Measurements from ENCODE around the gene PAK3.

DNA sequence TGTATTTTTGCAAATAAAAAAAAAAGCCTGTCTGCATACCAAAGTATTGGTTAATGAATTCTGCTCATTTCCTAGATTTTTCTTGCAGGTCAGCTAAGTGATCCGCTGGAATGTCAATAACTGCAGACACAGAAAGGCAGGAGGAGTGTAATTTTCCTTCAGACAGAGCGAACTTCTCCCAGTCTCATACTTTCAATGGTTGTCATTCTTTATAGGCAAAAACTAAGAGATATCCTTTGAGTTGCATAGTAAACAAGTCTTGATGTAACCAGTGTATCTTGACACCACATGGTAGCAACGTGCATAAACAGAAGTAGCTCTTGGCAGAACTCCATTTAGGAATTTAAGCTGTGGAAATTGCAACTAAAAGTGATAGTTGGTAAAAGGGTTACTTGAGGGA, 166.1 kb downstream of the PAK3 start:
- TF ChIP-seq CTCF (IDR thresholded peaks at IDR 0.05; ENCODE audit: extremely low read depth in 1 of 2, insufficient read depth in 1 of 2, low read depth in 1 of 2, low read length in 2 of 2) (no peak), POLR2AphosphoS5 (IDR thresholded peaks at IDR 0.05; ENCODE audit: insufficient read depth, low read depth, low read length) (no peak), POLR2A (IDR thresholded peaks at IDR 0.05; ENCODE audit: low read depth, low read length) (no peak), EZH2 (IDR thresholded peaks at IDR 0.05; ENCODE audit: borderline replicate concordance, low read depth, low read length, severe bottlenecking) (no peak), FOS (IDR thresholded peaks at IDR 0.05; ENCODE audit: borderline replicate concordance, insufficient read depth, low read length) (no peak), MAX (IDR thresholded peaks at IDR 0.05; ENCODE audit: insufficient read depth, insufficient read length) (no peak), MYC (IDR thresholded peaks at IDR 0.05; ENCODE audit: low read depth, low read length) (no peak), JUN (IDR thresholded peaks at IDR 0.05; ENCODE audit: borderline replicate concordance, insufficient read depth, insufficient read length, low read depth) (no peak)
